Measurements from ENCODE around the gene TBCK. TPM values are rescaled to one million over a fixed set of nuclear protein-coding genes. Genes with fewer than 3 reads are reported as not detected.

The TBCK gene
- total and polyA plus RNA-seq, 2 of the 13 experiments (the other 11 are each of a cell fraction or from before 2014, with no cell fraction given): 51.0 to 62.4 TPM

DNA sequence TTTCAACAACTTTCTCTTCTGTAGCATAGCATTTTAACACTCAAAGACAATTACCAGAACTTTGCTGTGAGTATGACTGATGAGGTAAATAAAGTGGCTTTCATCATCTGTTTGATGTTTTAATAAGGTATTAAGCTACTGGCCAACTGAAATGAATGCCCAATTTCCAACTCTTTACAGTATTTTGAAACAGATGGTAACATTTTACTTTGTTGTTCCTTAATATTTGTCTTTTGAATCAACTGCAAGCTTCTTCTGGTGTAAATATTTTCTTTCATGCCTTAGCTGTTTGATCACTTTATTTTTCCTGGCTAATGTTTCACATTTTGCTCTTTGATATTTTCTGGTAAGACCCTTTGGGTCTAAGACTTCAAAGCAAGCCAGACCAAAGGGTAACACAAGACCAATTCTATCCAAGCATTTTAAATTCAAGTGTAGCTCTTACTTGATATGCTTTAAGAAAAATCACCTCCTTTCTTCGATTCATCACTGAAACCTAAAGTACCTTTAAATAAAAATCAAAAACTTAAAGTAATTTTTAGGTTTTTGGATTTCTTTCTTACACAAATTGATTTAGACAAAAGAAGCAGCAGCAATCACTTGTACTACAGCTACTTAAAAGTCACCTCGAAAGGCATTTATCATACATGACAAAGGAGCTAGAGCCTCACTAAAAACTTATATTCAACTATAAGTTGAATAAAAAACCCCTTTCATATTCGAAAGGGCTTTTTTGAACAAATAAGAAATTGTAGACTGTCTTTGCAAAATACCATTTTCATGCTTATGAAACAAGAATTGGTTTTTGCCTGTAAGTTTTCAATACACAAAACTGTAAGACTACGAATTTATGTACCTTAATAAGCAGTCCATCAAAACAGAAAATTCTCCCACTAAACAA lies 57.6 kb downstream of the TBCK start (continued):
- TF ChIP-seq, protein P1, sequence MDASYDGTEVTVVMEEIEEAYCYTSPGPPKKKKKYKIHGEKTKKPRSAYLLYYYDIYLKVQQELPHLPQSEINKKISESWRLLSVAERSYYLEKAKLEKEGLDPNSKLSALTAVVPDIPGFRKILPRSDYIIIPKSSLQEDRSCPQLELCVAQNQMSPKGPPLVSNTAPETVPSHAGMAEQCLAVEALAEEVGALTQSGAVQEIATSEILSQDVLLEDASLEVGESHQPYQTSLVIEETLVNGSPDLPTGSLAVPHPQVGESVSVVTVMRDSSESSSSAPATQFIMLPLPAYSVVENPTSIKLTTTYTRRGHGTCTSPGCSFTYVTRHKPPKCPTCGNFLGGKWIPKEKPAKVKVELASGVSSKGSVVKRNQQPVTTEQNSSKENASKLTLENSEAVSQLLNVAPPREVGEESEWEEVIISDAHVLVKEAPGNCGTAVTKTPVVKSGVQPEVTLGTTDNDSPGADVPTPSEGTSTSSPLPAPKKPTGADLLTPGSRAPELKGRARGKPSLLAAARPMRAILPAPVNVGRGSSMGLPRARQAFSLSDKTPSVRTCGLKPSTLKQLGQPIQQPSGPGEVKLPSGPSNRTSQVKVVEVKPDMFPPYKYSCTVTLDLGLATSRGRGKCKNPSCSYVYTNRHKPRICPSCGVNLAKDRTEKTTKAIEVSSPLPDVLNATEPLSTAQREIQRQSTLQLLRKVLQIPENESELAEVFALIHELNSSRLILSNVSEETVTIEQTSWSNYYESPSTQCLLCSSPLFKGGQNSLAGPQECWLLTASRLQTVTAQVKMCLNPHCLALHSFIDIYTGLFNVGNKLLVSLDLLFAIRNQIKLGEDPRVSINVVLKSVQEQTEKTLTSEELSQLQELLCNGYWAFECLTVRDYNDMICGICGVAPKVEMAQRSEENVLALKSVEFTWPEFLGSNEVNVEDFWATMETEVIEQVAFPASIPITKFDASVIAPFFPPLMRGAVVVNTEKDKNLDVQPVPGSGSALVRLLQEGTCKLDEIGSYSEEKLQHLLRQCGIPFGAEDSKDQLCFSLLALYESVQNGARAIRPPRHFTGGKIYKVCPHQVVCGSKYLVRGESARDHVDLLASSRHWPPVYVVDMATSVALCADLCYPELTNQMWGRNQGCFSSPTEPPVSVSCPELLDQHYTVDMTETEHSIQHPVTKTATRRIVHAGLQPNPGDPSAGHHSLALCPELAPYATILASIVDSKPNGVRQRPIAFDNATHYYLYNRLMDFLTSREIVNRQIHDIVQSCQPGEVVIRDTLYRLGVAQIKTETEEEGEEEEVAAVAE (CRISPR knock-in tag; IDR thresholded peaks at IDR 0.05; ENCODE audit: borderline replicate concordance): peak; percentile 97
- no peak for TF ChIP-seq KLF9 (CRISPR knock-in tag; IDR thresholded peaks at IDR 0.05; ENCODE audit: low read depth)
- TF ChIP-seq RFX1 (IDR thresholded peaks at IDR 0.05): no peak
- TF ChIP-seq, protein P2, sequence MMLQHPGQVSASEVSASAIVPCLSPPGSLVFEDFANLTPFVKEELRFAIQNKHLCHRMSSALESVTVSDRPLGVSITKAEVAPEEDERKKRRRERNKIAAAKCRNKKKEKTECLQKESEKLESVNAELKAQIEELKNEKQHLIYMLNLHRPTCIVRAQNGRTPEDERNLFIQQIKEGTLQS (CRISPR knock-in tag; IDR thresholded peaks at IDR 0.05): peak; percentile 39; the same call in 1 of the 2 replicates
- TF ChIP-seq MED13 (CRISPR knock-in tag; IDR thresholded peaks at IDR 0.05): peak; percentile 97
- TF ChIP-seq BCL6 (CRISPR knock-in tag; IDR thresholded peaks at IDR 0.05): peak; percentile 93
- TF ChIP-seq SIX4 (CRISPR knock-in tag; IDR thresholded peaks at IDR 0.05): peak; percentile 91
- TF ChIP-seq EHMT2 (IDR thresholded peaks at IDR 0.05; ENCODE audit: borderline replicate concordance, low read depth, low read length): peak; percentile 81; the same call in 1 of the 2 replicates
- TF ChIP-seq ZNF792 (CRISPR knock-in tag; IDR thresholded peaks at IDR 0.05): peak; percentile 59; the same call in 1 of the 2 replicates
- TF ChIP-seq TCF7L2 (IDR thresholded peaks at IDR 0.05; ENCODE audit: low read depth, low read length): peak; percentile 100
- TF ChIP-seq RXRB (CRISPR knock-in tag; IDR thresholded peaks at IDR 0.05; ENCODE audit: borderline replicate concordance): peak; percentile 77
- TF ChIP-seq RFXANK (CRISPR knock-in tag; IDR thresholded peaks at IDR 0.05): 0 out of 2 replicates have a peak, but pooled peaks have one; percentile 19
- TF ChIP-seq, protein P3, sequence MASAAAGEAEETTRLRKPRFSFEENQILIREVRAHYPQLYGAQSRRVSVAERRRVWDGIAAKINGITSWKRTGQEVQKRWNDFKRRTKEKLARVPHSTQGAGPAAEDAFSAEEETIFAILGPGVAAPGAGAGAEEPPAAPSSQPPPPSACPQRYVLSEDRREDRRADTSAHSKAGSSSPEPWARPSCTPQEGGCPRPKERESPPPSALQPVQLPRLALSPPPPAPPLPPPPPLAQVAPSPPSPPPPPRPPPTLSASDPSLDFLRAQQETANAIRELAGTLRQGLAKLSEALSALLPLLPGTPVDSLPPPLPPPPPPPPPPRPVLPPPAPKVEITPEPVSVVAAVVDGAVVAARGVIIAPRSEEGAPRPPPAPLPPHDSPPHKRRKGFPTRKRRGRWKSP (CRISPR knock-in tag; IDR thresholded peaks at IDR 0.05): peak; percentile 23; the same call in 1 of the 2 replicates
- TF ChIP-seq DPF2 (CRISPR knock-in tag; IDR thresholded peaks at IDR 0.05; ENCODE audit: borderline replicate concordance, low read depth): peak; percentile 89
- TF ChIP-seq, protein P4, sequence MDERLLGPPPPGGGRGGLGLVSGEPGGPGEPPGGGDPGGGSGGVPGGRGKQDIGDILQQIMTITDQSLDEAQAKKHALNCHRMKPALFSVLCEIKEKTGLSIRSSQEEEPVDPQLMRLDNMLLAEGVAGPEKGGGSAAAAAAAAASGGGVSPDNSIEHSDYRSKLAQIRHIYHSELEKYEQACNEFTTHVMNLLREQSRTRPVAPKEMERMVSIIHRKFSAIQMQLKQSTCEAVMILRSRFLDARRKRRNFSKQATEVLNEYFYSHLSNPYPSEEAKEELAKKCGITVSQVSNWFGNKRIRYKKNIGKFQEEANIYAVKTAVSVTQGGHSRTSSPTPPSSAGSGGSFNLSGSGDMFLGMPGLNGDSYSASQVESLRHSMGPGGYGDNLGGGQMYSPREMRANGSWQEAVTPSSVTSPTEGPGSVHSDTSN (CRISPR knock-in tag; IDR thresholded peaks at IDR 0.05): peak; percentile 35; the same call in 1 of the 2 replicates
- peak; percentile 61; the same call in 1 of the 2 replicates for TF ChIP-seq HDAC1 (CRISPR knock-in tag; IDR thresholded peaks at IDR 0.05)
- peak; percentile 56; the same call in 1 of the 2 replicates for TF ChIP-seq FOSL2 (CRISPR knock-in tag; IDR thresholded peaks at IDR 0.05)
- peak; percentile 71 for TF ChIP-seq FOXA1 (IDR thresholded peaks at IDR 0.05)
- TF ChIP-seq FOXA1 (CRISPR knock-in tag; IDR thresholded peaks at IDR 0.05): peak; percentile 90
- TF ChIP-seq ZSCAN9 (CRISPR knock-in tag; IDR thresholded peaks at IDR 0.05; ENCODE audit: borderline replicate concordance): peak; percentile 28; the same call in 1 of the 2 replicates
- TF ChIP-seq, protein P5, sequence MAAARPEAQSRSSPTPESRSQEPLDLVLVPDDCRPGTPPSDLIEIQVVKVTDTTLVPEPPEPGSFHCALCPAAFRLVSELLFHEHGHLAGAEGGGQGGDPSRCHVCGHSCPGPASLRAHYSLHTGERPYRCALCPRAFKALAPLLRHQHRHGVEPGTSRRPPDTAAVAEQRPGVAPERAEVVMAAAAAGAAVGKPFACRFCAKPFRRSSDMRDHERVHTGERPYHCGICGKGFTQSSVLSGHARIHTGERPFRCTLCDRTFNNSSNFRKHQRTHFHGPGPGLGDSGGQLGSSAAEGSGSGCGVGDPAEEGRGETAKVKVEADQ (CRISPR knock-in tag; IDR thresholded peaks at IDR 0.05; ENCODE audit: borderline replicate concordance): no peak
- 0 out of 2 replicates have a peak, but pooled peaks have one; percentile 19 for TF ChIP-seq MEIS1 (CRISPR knock-in tag; IDR thresholded peaks at IDR 0.05; ENCODE audit: borderline replicate concordance)
